Ishikawa (cell line): Measurements from ENCODE around the gene ADAMTSL1.

Experiments used
- NFIC ChIP-seq: IDR thresholded peaks from 2 replicates; pipeline ENCODE4 v1.6.1; 2012
- RAD21 ChIP-seq: IDR thresholded peaks from 2 replicates; pipeline ENCODE4 v1.6.1; 2012; ENCODE audit warnings: low read depth
- YY1 ChIP-seq: IDR thresholded peaks from 2 replicates; pipeline ENCODE4 v1.6.1; 2012; ENCODE audit warnings: low read depth
- ZBTB7A ChIP-seq: IDR thresholded peaks from 2 replicates; pipeline ENCODE4 v1.6.1; 2012; ENCODE audit warnings: low read depth
- TF ChIP-seq, protein P1 (sequence below): IDR thresholded peaks from 2 replicates; pipeline ENCODE4 v1.6.1; 2012
- TF ChIP-seq, protein P2 (sequence below): IDR thresholded peaks from 2 replicates; pipeline ENCODE4 v1.6.1; 2012
- TF ChIP-seq, protein P3 (sequence below): IDR thresholded peaks from 2 replicates; pipeline ENCODE4 v1.6.1; 2012; ENCODE audit warnings: low read depth, mild to moderate bottlenecking

DNA sequence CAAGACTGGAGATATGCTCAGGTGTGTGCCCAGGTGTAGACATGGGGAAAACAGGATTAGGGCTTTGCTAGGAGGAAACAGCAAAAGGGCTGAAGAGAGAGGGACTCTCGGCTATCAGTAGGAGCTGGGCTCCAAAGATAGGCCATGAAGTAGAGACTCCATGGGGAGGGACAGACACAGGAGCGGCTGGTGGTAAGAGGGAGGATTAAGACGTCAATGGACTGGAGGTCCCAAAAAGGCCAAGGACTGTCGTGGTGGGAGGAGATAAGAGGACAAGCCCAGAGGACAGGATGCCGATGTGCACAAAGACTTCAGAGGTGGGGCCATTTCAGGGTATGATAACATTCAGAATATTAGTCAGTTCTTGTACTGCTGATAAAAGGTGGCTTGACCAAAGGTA lies 466.0 kb downstream of the ADAMTSL1 start:
- TF ChIP-seq, protein P1, sequence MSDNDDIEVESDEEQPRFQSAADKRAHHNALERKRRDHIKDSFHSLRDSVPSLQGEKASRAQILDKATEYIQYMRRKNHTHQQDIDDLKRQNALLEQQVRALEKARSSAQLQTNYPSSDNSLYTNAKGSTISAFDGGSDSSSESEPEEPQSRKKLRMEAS: no peak
- TF ChIP-seq NFIC: no peak
- TF ChIP-seq ZBTB7A: no peak
- TF ChIP-seq RAD21: no peak
- no peak for TF ChIP-seq YY1
- TF ChIP-seq, protein P2, sequence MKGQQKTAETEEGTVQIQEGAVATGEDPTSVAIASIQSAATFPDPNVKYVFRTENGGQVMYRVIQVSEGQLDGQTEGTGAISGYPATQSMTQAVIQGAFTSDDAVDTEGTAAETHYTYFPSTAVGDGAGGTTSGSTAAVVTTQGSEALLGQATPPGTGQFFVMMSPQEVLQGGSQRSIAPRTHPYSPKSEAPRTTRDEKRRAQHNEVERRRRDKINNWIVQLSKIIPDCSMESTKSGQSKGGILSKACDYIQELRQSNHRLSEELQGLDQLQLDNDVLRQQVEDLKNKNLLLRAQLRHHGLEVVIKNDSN: no peak
- TF ChIP-seq, protein P3, sequence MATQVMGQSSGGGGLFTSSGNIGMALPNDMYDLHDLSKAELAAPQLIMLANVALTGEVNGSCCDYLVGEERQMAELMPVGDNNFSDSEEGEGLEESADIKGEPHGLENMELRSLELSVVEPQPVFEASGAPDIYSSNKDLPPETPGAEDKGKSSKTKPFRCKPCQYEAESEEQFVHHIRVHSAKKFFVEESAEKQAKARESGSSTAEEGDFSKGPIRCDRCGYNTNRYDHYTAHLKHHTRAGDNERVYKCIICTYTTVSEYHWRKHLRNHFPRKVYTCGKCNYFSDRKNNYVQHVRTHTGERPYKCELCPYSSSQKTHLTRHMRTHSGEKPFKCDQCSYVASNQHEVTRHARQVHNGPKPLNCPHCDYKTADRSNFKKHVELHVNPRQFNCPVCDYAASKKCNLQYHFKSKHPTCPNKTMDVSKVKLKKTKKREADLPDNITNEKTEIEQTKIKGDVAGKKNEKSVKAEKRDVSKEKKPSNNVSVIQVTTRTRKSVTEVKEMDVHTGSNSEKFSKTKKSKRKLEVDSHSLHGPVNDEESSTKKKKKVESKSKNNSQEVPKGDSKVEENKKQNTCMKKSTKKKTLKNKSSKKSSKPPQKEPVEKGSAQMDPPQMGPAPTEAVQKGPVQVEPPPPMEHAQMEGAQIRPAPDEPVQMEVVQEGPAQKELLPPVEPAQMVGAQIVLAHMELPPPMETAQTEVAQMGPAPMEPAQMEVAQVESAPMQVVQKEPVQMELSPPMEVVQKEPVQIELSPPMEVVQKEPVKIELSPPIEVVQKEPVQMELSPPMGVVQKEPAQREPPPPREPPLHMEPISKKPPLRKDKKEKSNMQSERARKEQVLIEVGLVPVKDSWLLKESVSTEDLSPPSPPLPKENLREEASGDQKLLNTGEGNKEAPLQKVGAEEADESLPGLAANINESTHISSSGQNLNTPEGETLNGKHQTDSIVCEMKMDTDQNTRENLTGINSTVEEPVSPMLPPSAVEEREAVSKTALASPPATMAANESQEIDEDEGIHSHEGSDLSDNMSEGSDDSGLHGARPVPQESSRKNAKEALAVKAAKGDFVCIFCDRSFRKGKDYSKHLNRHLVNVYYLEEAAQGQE: no peak
